Measurements from ENCODE around the gene TTC39C. TPM values are rescaled to one million over a fixed set of nuclear protein-coding genes. Genes with fewer than 3 reads are reported as not detected.
"Not testable (repeated sequence)": the region's sequence is repeated elsewhere in the genome, so short reads cannot be mapped to it uniquely, and the experiment has no call there.

The TTC39C gene
- total RNA-seq, 2 experiments from 2014 or later: 55.8 to 56.4 TPM

DNA sequence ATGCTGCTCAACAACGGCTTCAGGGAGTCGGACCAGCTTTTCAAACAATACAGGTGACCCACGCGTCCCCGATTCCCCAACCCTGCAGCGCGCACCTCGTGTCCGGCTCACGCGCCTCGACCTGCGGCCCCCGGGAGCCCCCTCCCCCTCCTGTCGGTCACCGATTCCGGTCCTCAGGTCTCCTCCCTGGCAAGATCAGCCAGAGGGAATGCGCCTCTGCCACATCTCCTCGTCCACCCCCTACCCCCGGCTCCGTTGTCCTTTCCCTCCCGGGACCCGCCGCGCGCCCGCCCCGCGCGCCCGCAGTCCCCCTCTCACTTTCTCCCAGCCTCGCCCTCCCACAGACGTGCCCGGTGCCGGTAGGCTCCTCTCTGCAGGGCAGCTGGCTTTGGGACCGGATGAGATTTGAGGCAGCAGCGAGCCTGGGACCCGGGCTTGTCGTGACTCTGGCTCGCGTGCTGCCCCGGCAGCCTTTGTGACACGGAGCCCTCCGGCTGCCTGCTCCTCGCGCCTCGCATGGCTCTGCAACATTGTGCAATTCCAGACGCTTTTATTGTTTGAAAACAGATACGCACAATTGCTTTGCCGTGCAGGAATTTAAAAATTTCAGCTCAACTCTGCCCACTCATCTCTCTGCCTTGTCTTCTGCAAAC, 558 bp downstream of the TTC39C start:
- POLR2A ChIA-PET: interaction anchor here (0.8 to 1.2 kb wide), 5 partner anchors 14 to 51 kb away, joined by 3 to 6 read pairs (median 3); no protein-coding TSS in a partner anchor
- CTCF ChIA-PET: interaction anchor here (1.2 to 1.3 kb wide), 2 partner anchors 61 to 124 kb away, joined by 3 read pairs; partner anchors contain the start of gene CABYR

DNA sequence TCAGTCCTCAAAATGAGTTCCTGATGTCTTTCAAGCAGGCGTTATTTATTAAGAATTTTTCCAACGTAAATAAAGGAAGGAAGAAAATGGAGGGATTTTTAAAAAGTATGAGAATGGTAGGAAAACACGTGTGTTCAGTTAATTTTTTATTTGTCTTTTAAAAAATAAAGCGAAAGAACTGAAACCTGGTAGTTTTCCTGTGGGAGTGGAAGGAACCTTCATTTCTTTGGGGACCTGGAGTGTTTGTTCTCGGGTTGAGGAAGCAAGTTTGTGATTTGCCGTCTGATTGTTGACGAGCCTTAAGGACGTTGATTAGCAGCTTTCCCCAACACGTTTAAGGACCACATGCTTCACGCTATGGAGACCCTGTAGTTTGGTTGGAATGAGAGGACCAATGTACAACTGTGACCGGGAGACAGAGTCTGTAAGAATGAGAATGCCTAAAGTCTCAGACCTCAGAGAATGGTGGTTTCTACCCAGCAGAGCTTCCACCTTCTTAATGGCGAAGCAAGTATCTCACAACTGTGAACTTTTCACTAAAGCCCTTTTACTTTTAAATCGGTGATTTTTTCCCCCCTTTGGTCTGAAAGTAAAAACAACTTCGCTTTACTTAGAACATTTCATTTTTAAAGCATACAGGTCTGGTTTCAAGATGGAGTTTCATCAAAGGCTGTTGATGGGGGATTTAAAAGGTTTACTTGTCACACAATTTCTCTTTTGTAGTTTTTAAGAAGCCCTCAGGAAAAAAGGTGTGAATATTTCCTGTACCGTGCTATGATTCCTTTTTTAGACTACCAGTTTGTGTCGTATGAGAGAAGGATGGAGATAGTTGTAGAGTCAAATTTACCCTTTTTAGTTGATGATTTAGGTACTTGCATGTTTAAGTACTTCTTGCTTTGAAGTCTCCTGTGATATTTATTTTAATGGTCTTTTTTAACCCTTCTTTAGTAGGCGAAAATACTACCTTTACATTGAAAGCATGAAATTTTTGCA, 1.4 kb downstream of the TTC39C start:
- ChIA-PET POLR2A (interaction anchor here (1.1 to 1.2 kb wide), 2 partner anchors 15 to 23 kb away, joined by 3 to 4 read pairs; no protein-coding TSS in a partner anchor), CTCF (interaction anchor here (1.2 to 1.3 kb wide), 2 partner anchors 60 to 123 kb away, joined by 3 read pairs; partner anchors contain the start of gene CABYR)

DNA sequence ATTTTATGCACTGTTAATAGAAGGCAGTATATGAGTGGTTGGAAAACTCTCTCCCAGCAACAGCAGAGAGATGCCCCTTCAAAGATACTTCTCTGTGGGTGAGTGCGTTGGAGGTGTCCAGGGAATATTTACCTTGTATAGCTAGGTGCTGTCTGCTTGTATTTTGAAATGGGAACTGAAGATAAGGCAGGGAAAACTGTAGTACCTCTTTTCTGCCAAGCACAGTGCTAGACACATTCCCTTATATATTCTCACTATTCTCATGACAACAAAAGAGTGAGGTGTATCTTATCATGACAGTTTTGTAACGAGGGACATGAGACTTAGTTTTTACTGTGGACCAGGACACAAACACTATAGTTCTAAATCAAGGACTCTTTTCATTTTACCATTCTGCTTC, 2.1 kb downstream of the TTC39C start:
- POLR2A ChIA-PET: interaction anchor here (1.2 kb wide), 1 partner anchor 24 kb away, joined by 3 read pairs; no protein-coding TSS in a partner anchor
- CTCF ChIA-PET: no interaction called here

DNA sequence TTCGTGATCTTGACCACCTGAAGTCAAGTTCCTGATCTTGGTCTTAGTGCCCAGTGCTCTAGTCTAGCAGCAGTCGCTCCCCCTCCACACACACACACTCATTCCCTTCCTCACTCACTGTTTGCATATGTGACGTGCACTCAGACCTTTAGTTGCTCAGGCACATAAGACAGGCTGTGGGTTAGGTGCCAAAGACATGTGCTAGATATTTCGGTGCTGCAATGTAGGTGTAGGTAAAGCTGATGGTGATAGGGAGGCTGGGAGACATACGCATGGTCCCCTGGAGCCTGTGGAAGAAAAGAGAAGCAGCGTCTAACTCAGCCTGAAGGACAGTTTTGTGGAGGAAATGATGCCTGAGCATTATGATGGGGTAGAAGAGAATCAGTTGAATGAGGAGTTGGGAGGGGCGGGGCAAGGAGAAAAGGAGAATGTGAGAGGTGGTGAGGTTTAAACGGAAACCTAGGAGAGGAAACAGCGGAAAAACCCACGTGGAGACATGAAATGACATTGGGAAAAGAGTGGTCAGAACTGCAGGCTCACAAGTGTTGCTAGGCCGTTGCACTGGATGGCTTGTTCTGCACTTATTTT, 3.8 kb downstream of the TTC39C start:
- CTCF ChIA-PET: interaction anchor here (0.8 kb wide), 1 partner anchor 97 kb away, joined by 3 read pairs; no protein-coding TSS in a partner anchor
- POLR2A ChIA-PET: no interaction called here

DNA sequence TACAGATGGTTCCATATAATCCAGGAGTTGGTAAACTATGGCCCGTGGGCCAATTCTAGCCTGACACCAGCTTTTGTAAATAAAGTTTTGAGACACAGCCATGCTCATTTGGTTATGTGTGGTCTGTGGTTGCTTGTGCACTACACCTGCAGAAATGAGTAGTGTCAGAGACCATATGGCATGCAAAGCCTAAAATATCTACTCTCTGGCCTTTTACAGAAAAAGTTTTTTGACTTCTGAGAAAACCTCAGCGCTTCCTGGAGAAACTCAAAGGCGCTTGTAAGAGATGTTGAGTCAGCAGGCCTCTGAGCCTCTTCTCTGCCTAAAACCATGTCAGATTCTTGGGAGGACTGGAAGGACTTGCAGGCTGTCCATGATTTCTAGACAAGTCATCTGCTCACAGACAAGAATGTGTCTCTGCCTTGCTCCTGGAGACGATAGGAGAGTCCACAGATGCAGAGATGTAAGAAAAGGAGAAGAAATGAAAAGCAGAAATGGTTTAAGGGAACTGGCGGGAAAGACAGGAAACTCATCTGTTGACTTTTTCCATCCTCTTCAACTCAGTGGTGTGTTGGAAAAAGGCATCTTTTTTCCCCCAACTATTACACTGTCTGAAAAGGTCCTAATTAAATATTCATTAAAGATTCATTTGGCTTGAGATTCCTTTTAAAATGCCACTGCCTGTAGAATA, 5.2 kb downstream of the TTC39C start:
- POLR2A ChIA-PET: interaction anchor here (0.6 kb wide), 1 partner anchor 49 kb away, joined by 4 read pairs; no protein-coding TSS in a partner anchor
- CTCF ChIA-PET: no interaction called here

DNA sequence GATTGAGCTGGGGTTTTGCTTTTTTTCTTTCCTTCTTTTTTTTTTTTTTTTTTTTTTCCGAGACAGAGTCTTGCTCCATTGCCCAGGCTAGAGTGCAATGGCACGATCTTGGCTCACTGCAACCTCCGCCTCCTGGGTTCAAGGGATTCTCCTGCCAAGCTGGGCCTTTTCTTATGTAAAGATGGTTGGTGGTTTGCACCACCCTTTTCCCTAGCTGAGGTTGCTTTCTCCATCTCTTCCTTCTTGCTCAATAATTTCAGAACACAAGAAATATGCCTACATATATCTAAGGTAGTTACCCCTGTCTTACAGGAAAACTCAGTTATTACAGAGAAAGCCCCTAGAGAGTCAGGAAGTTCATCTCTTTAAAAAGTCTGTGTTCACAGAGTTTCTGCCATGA, 7.0 kb downstream of the TTC39C start:
- POLR2A ChIA-PET: interaction anchor here (0.6 kb wide), 2 partner anchors 32 to 1182 kb away, joined by 4 to 5 read pairs; no protein-coding TSS in a partner anchor
- CTCF ChIA-PET: interaction anchor here (1.1 to 1.4 kb wide), 2 partner anchors 54 to 69 kb away, joined by 3 to 4 read pairs; no protein-coding TSS in a partner anchor

DNA sequence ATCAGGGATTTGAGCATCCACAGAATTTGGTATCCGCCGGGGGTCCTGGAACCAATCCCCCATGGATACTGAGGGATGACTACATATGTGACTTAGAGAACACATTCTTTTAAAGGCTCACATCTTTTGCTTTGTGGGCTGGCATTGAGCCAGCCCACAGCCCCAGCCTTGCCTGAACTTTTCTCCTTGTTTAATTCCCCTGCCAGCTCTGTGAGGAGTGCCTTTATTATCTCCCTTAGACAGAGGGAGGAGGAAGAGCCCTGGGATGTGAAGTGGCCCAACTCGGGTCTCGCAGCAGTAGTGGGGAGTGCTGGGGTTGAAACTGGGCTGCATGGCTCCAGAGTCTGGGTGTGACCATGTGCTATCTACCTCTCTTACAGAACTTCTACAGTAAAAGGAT, 7.6 kb downstream of the TTC39C start:
- POLR2A ChIA-PET: no interaction called here
- CTCF ChIA-PET: interaction anchor here (1.4 kb wide), 1 partner anchor 54 kb away, joined by 3 read pairs; no protein-coding TSS in a partner anchor

DNA sequence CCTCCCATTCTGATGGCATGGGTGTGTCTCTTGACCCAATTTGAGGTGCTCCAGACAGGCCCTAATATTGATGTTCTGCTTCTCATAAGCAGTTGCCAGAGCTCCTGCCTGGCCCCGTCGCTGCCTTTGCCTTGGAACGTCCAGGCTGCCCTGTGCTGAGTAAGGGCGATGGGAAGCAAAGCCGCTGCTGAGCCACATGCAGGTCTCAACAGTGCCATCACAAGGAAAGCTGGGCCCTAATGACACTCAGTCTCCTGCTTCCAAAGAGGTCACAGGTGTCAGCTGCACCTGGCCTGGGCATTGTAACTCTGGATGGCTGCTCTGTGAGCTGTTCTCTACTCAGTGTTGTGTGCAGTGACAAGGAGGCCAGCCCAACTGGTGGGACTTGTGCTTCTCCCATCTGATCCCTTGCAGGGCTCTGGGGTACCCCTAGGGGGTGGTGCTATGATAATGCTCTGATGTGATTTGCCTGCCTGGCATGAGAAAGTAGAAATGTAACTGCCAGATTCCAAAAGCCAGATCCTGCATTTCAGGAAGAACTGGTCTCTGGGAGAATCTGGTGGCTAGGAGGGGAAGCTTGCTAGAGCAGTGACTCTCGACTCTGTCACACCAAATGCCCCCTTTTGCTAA, 8.7 kb downstream of the TTC39C start:
- ChIA-PET CTCF (no interaction called here), POLR2A (no interaction called here)

DNA sequence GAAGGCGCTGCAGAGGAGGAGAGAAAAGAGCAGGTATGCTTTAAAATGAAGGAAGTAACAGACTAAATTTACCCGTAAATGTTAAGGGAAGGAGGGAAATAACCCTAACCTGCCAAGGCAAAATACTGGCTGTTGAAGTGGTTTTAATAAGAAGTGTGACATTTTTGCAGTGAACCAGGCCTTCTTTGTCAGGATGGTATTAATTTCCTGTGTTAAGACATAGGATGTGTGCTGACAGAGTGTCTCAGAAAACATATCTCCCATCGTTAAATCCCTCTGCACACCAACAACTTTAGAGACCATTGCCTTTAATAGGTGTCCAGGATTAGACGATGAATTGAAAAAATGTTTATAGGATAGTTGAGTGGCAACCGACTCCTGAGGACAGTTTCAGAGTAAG, 9.9 kb downstream of the TTC39C start:
- POLR2A ChIA-PET: no interaction called here
- CTCF ChIA-PET: no interaction called here

DNA sequence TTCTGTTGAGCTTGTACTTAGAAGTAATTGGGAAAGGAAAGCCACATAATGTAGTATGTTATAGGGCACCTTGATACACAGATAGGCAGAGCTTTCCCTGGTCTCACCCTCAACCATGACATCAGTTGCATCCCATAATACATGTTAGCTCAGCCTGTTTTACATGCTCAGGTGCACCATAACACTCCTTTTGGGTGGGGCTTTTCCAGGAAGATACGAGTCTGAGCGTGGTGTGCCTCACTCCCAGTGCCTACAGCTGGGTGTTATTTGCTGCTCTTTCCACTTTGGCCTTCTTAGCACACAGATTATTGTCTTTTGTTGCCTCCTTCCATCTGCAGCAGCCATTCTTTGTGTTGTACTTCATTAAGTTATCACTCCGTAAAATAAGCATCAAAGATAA, 11.9 kb downstream of the TTC39C start:
- POLR2A ChIA-PET: interaction anchor here (0.8 kb wide), 1 partner anchor 50 kb away, joined by 3 read pairs; no protein-coding TSS in a partner anchor
- CTCF ChIA-PET: no interaction called here

DNA sequence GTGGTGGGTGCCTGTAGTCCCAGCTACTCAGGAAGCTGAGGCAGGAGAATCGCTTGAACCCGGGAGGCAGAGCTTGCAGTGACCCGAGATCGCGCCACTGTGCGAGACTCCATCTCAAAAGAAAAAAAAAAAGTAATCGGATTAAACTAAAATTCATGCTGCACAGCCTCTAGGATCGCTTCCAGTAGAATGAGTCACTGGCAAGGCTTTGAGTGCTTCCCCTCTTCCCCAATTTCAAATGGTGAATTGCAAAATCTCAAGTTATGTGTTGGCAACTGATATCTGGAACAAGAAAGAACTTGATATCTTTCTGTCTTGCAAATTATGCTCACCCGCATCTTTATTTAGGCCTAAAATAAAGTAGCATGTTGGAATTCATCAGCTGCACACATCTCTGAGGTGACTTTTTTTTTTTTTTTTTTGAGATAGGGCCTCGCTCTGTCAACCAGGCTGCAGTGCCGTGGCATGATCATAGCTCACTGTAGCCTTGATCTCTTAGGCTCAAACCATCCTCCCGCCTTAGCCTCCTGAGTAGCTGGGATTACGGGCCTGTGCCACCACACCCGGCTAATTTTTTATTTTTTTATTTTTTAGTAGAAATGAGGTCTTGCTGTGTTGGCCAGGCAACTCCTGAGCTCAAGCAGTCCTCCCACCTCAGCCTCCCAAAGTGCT, 12.7 kb downstream of the TTC39C start:
- ChIA-PET CTCF (no interaction called here), POLR2A (interaction anchor here (0.8 kb wide), 1 partner anchor 49 kb away, joined by 3 read pairs; no protein-coding TSS in a partner anchor)

DNA sequence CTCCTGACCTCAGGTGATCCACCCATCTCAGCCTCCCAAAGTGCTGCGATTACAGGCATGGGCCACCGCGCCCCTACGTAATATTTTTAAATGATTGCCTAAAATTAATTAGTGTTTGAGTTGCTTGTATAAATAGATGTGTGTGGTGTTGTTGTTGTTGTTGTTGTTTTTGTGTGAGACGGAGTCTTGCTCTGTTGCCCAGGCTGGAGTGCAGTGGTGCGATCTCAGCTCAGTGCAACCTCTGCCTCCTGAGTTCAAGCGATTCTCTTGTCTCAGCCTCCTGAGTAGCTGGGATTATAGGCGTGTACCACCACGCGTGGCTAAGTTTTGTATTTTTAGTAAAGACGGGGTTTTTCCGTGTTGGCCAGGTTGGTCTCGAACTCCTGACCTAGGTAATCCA, 14.4 kb downstream of the TTC39C start:
- POLR2A ChIA-PET, CTCF ChIA-PET: not testable (repeated sequence)

DNA sequence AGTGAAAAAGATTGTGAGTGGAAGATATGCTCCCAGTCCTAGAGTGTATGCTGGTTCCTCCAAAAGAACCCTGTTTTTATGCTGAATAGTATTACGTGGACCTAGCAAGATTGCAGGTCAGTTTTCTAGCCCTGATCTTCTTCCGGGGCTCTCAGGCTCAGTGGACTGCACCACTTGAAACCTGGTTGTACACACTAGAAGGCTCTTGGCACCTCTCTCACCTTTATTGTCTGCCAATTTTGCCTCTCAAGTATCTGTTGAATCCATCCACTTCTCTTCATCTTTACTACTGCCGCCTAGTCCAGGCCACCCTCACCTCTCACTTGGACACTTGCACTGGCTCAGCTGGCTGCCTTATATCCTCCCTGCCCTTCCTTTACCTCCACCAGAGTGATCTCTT, 16.8 kb downstream of the TTC39C start:
- POLR2A ChIA-PET: no interaction called here

DNA sequence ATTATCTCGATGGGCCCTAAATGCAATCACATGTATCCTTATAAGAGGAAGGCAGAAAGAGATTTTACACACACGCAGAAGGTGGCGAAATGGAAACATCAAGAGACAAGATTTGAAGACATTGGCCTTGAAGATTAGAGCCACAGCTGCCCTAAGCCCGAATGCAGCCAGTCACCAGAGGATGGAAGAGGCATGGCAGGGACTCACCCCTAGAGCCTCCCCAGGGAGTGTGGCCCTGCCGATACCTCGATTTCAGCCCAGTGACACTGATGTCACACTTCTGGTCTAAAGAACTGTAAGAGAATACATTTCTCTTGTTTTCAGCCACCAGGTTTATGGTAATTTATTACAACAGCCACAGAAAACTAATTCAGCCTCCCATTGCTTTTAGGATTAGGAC, 17.4 kb downstream of the TTC39C start:
- CTCF ChIA-PET: interaction anchor here (1.8 kb wide), 1 partner anchor 12 kb away, joined by 4 read pairs; no protein-coding TSS in a partner anchor
- POLR2A ChIA-PET: interaction anchor here (0.7 kb wide), 1 partner anchor 25 kb away, joined by 3 read pairs; no protein-coding TSS in a partner anchor

More for the DNA sequence above, 16.8 kb downstream of the TTC39C start:
- CTCF ChIA-PET: no interaction called here

DNA sequence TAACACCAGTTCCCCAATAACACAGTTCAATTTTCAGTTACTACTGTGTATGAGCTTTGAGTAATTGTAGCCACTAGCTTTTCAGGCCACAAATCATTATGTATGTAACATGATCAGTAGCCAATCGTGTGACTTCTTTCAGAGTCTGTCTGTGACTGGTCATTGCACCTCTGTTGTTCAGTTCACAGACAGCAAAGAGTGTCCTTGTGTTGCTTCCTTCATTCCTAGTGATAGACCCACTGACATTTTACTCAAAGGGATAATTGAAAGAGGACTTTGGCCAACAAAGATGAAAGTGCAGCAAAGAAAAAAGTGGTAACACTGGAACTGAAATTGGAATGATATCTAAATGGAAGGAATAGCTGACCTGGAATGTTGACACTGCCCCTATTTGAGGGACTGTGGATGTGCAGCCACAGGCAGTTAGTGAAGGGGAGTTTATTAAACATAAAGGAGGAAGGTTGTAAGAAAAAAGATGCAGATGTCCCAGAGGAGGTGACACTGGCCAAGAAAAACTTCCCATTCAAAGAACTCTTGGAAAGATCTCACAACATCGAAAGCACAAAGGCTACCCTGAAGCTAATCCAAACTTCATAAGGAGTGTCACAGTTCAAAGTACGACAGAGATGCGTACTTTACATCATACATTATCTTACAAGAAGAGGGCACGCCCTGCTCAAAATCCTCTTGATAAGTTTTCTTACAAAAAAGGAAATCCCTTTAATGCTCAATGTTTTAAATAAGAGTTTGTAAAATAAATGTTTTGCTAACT, 19.3 kb downstream of the TTC39C start:
- POLR2A ChIA-PET: no interaction called here
- CTCF ChIA-PET: interaction anchor here (0.5 kb wide), 1 partner anchor 100 kb away, joined by 4 read pairs; no protein-coding TSS in a partner anchor

DNA sequence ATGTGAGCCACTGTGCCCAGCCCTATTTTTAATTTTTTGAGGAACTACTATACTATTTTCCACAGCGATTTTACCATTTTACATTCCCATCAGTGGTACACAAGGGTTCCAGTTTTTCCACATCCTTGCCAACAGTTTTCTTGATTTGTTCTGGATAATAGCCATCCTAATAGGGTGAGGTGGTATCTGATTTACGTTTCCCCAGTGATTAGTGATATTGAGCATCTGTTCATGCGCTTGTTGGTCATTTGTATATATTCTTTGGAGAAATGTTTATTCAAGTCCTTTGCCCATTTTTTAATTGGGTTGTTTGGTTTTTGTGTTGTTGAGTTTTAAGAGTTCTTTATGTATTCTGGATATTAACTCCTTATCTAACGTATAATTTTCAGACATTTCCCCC, 20.8 kb downstream of the TTC39C start:
- POLR2A ChIA-PET: no interaction called here
- CTCF ChIA-PET: no interaction called here

DNA sequence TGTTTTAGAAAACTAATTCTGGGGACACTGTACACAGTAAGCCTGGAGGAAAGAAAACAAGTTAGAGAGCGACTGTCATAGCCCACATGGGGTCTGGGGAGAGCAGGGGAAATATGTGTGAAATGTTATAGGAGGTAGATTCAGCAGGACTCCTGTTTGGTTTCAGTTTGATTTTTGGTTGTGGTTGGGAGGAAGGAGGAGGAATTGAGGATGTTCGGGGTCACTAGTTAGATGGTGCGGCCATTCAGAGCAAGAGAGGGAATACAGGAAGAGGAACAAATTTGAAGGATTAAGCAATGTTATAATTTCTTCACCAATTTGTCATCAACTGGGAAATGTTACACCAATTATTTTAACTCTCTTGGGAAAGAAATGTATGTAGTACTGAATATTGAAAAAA, 25.1 kb downstream of the TTC39C start:
- ChIA-PET POLR2A (no interaction called here), CTCF (no interaction called here)
